Prostate gland (tissue), 2 donors: Measurements from ENCODE around the gene TTPAL.

Experiments used
- CTCF ChIP-seq, 4 experiments: fragments of 200-600 bp in 2 of 4; fragments of 450-650 bp in 2 of 4; sonication (generic) in 2 of 4; IDR thresholded peaks; 1 replicate in 3 of 4; 2 replicates in 1 of 4; pipeline ENCODE4 v1.5.1; 2016 to 2019; ENCODE audit warnings: antibody characterized with exemption in 4 of 4, mild to moderate bottlenecking in 2 of 4, moderate library complexity in 2 of 4
- POLR2A ChIP-seq: fragments of 450-650 bp; IDR thresholded peaks from one replicate; pipeline ENCODE4 v1.6.1; 2016; ENCODE audit warnings: antibody characterized with exemption, mild to moderate bottlenecking
- POLR2AphosphoS5 ChIP-seq: sonication (generic); formaldehyde crosslinking; IDR thresholded peaks from one replicate; pipeline ENCODE4 v1.6.1; 2017; ENCODE audit warnings: antibody characterized with exemption

GRCh38 chr20:44470327-44470726, 5.3 kb upstream of the TTPAL start:
- TF ChIP-seq CTCF (IDR thresholded peaks at IDR 0.05): no peak
- no peak for TF ChIP-seq POLR2A
- TF ChIP-seq POLR2AphosphoS5: no peak
